ENCODE results near the gene UTRN. TPM values are rescaled to one million over a fixed set of nuclear protein-coding genes. Genes with fewer than 3 reads are reported as not detected.

The UTRN gene
- total RNA-seq = 318 TPM

DNA sequence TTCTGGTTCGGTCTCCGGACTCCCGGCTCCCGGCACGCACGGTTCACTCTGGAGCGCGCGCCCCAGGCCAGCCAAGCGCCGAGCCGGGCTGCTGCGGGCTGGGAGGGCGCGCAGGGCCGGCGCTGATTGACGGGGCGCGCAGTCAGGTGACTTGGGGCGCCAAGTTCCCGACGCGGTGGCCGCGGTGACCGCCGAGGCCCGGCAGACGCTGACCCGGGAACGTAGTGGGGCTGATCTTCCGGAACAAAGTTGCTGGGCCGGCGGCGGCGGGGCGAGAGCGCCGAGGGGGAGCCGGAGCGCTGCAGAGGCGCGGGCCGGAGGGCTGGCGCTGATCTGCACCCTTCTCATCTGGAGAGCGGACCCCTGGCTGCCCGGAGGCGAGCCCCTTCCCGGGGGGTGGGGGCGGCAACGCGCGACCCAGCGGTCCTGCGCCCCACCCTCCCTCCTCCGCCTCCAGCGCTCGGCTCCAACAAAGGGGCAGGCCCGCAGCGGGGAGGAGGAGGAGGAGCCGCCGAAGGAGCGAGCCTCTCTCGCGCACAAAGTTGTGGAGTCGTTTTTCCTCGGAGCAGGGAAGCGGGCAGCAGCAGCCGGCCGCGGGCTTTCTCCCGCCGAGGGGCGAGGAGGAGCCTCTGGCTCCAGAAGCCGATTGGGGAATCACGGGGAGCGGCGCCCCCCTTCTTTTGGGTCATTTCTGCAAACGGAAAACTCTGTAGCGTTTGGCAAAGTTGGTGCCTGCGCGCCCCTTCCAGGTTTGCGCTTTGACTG, at the start of gene UTRN:
Gene UTRN (plus strand): TSS at position 553 of the 765 bp plus-strand sequence. CDS start 6,494 bp downstream, outside the sequence.
- Histone ChIP-seq H3K27me3 (ENCODE audit: insufficient read depth, low read length) (peaks cover 3% of the 10 kb centered on the region), H3K4me3 (ENCODE audit: low read length) (peak within 1 kb of the TSS; percentile 54), H3K4me1 (ENCODE audit: insufficient read depth, low read length) (peaks cover 21% of the 10 kb centered on the region), H3K9me3 (ENCODE audit: low read depth, low read length) (no peaks in the 10 kb centered on the region)

GRCh38 chr6:144244688-144245087, 40.4 kb upstream of the UTRN start:
- Histone ChIP-seq H3K27me3 (ENCODE audit: insufficient read depth, low read length) (peaks cover 3% of the 10 kb centered on the region), H3K4me1 (ENCODE audit: insufficient read depth, low read length) (no peaks in the 10 kb centered on the region), H3K9me3 (ENCODE audit: low read depth, low read length) (peaks cover 10% of the 10 kb centered on the region), H3K4me3 (ENCODE audit: low read length) (no peak overlapping the region)

DNA sequence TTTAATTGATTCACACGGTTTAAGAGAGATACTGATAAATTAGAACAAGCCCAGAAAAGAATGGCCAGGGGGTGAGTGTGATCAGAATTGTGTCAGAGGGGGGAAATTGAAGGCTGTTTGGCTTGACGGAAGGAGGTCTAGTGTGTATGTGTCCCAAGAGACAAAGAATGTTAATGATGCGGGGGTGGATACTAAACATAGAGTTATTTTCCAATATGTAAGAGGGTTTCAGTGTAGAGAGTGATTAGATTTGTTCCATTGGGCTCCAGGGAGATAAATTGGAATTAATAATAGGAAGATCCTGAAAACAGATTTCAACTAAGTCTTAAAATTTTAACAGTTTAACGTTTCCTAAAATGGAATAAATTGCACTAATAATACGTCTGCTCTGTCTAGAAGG, 38.1 kb upstream of the UTRN start:
- peaks cover 10% of the 10 kb centered on the region for H3K9me3 ChIP-seq (ENCODE audit: low read depth, low read length)
- H3K4me1 ChIP-seq (ENCODE audit: insufficient read depth, low read length) = no peaks in the 10 kb centered on the region
- peaks cover 3% of the 10 kb centered on the region for H3K27me3 ChIP-seq (ENCODE audit: insufficient read depth, low read length)
- H3K4me3 ChIP-seq (ENCODE audit: low read length) = no peak overlapping the region

GRCh38 chr6:144248003-144248402, 37.1 kb upstream of the UTRN start:
- Histone ChIP-seq H3K4me1 (ENCODE audit: insufficient read depth, low read length) (no peaks in the 10 kb centered on the region), H3K27me3 (ENCODE audit: insufficient read depth, low read length) (peaks cover 3% of the 10 kb centered on the region), H3K4me3 (ENCODE audit: low read length) (no peak overlapping the region), H3K9me3 (ENCODE audit: low read depth, low read length) (peaks cover 10% of the 10 kb centered on the region)

GRCh38 chr6:144248476-144249301, 36.4 kb upstream of the UTRN start:
- peaks cover 10% of the 10 kb centered on the region for H3K9me3 ChIP-seq (ENCODE audit: low read depth, low read length)

GRCh38 chr6:144250276-144250675, 34.9 kb upstream of the UTRN start:
- Histone ChIP-seq H3K9me3 (ENCODE audit: low read depth, low read length) (peaks cover 10% of the 10 kb centered on the region), H3K27me3 (ENCODE audit: insufficient read depth, low read length) (peaks cover 3% of the 10 kb centered on the region), H3K4me1 (ENCODE audit: insufficient read depth, low read length) (no peaks in the 10 kb centered on the region), H3K4me3 (ENCODE audit: low read length) (no peak overlapping the region)

More at GRCh38 chr6:144248476-144249301, 36.4 kb upstream of the UTRN start:
- Histone ChIP-seq H3K27me3 (ENCODE audit: insufficient read depth, low read length) (peaks cover 3% of the 10 kb centered on the region), H3K4me1 (ENCODE audit: insufficient read depth, low read length) (no peaks in the 10 kb centered on the region), H3K4me3 (ENCODE audit: low read length) (no peak overlapping the region)

DNA sequence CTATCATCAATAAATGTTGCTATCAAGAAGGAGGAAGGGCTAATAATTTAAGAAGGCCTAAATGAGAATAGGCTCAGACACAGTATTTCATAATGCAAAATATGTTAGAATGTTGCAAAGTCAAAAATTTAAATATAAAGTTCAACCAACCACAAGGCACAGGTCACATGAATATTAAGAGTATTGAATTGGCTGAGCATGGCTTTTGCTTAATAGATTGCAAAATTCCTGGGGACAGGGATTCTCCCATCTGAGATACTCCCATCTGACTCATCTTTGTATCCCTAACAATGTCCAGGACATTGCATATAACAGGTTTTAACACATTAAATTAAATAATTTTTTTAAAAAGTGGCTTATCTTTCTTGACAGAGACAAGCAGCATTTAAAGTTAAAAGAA, 32.9 kb upstream of the UTRN start:
- H3K27me3 ChIP-seq (ENCODE audit: insufficient read depth, low read length) = no peaks in the 10 kb centered on the region
- H3K4me3 ChIP-seq (ENCODE audit: low read length) = no peak overlapping the region
- no peaks in the 10 kb centered on the region for H3K9me3 ChIP-seq (ENCODE audit: low read depth, low read length)
- no peaks in the 10 kb centered on the region for H3K4me1 ChIP-seq (ENCODE audit: insufficient read depth, low read length)

GRCh38 chr6:144259986-144260385, 25.1 kb upstream of the UTRN start:
- peaks cover 3% of the 10 kb centered on the region for H3K4me1 ChIP-seq (ENCODE audit: insufficient read depth, low read length)
- H3K9me3 ChIP-seq (ENCODE audit: low read depth, low read length) = no peaks in the 10 kb centered on the region
- H3K4me3 ChIP-seq (ENCODE audit: low read length) = no peak overlapping the region
- H3K27me3 ChIP-seq (ENCODE audit: insufficient read depth, low read length) = no peaks in the 10 kb centered on the region

DNA sequence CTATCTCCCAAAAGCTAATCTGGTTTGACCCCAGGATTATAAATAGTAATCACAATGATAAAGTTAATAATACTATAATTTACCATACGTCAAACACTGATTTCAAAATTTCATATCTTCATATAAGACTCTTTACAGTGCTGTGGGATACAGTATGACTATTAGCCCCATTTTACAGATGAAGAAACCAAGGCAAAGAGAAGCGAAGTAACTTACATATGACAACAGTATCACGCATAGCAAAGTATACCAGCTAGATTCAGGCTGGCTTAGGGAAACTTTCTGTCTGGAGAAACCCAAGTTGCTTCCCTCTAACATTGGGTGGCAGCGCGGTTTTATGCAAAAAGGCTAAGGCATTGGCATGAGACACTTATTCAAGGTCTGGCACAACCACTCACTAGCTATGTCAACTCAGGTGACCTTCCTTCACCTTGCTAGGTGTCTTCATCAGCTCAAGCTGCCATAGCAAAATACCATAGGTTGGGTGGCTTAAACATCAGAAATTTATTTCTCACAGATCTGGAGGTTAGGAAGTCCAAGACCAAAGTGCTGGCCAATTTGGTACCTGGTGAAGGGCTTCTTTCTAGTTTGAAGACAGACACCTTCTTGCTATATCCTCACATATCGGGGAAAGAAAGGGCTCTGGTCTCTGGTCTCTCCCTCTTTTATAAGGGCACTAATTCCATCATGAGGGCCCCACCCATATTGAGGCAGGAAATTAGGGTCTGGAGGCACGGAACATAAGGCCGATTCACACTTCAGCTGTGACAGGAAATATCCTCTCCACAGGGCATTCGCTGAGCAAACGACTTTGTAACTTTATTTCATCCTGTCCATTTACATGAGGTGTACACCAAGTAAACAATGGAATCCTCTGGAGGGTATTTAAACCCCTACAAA, 22.4 kb upstream of the UTRN start:
- H3K27me3 ChIP-seq (ENCODE audit: insufficient read depth, low read length) = no peaks in the 10 kb centered on the region
- no peaks in the 10 kb centered on the region for H3K9me3 ChIP-seq (ENCODE audit: low read depth, low read length)
- no peak overlapping the region for H3K4me3 ChIP-seq (ENCODE audit: low read length)
- peaks cover 9% of the 10 kb centered on the region for H3K4me1 ChIP-seq (ENCODE audit: insufficient read depth, low read length)

DNA sequence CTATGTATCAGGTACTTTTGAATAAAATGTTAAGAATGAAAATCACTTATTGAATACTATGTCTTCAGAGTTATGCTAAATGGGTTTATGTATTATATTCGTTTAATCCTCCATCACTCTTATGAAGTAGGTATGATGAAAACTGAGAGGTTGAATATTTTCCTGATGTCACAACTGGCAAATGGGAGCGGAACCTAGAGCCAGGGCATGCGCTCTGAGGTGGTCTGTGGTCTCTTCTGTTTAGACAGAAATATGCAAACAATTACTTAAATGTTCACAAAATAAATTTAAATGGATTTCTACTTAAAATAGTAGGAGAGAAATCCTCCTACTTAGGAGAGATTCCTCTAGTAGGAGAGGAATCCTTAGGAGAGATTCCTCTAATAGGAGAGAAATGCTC, 21.3 kb upstream of the UTRN start:
- H3K27me3 ChIP-seq (ENCODE audit: insufficient read depth, low read length) = no peaks in the 10 kb centered on the region
- no peak overlapping the region for H3K4me3 ChIP-seq (ENCODE audit: low read length)
- H3K9me3 ChIP-seq (ENCODE audit: low read depth, low read length) = no peaks in the 10 kb centered on the region
- H3K4me1 ChIP-seq (ENCODE audit: insufficient read depth, low read length) = peaks cover 9% of the 10 kb centered on the region

DNA sequence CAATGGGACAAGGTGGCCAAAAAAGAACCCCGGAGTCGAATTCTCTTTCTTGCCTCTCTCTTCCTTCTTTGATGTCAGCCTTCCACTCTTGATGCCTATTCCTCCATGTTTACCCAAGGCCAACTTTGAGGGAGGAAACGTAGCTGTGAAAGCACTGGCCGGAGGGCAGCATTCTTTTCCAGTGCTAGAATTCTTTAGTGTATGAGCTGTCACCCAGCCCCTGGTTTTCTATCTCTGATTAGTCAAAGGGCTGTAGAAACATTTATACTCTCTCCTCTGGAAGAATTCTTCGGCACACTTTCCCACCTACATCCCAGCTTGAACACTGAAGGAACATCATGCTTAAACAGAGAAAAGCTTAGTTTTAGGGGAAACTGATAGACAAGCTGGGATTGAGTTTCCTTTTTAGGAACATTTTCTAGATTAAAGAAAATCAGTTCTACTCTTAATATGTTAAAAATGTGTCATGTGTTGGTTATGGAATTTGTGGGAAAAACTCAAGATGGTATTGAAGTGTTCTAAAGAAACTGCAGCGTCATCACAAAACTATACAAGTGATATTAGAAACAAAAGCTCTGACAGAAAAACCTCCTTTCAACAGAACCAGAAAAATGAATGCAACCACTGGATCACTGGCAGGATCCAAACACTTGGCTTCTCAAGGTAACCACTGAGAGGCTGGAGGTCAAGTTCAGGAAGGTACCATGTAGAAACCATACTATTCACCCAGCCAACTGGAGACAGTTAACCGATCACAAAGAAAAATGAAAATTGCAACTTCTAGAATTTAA, 20.7 kb upstream of the UTRN start:
- Histone ChIP-seq H3K9me3 (ENCODE audit: low read depth, low read length) (no peaks in the 10 kb centered on the region), H3K27me3 (ENCODE audit: insufficient read depth, low read length) (no peaks in the 10 kb centered on the region), H3K4me3 (ENCODE audit: low read length) (no peak overlapping the region), H3K4me1 (ENCODE audit: insufficient read depth, low read length) (peaks cover 9% of the 10 kb centered on the region)

GRCh38 chr6:144265061-144265357, 20.1 kb upstream of the UTRN start:
- H3K4me3 ChIP-seq (ENCODE audit: low read length) = no peak overlapping the region
- H3K4me1 ChIP-seq (ENCODE audit: insufficient read depth, low read length) = peaks cover 9% of the 10 kb centered on the region
- H3K27me3 ChIP-seq (ENCODE audit: insufficient read depth, low read length) = no peaks in the 10 kb centered on the region
- no peaks in the 10 kb centered on the region for H3K9me3 ChIP-seq (ENCODE audit: low read depth, low read length)

GRCh38 chr6:144265390-144265789, 19.7 kb upstream of the UTRN start:
- Histone ChIP-seq H3K4me3 (ENCODE audit: low read length) (no peak overlapping the region), H3K4me1 (ENCODE audit: insufficient read depth, low read length) (peaks cover 9% of the 10 kb centered on the region), H3K9me3 (ENCODE audit: low read depth, low read length) (no peaks in the 10 kb centered on the region), H3K27me3 (ENCODE audit: insufficient read depth, low read length) (no peaks in the 10 kb centered on the region)

GRCh38 chr6:144266091-144266649, 19.0 kb upstream of the UTRN start:
- H3K9me3 ChIP-seq (ENCODE audit: low read depth, low read length) = no peaks in the 10 kb centered on the region
- no peak overlapping the region for H3K4me3 ChIP-seq (ENCODE audit: low read length)
- no peaks in the 10 kb centered on the region for H3K27me3 ChIP-seq (ENCODE audit: insufficient read depth, low read length)
- peaks cover 9% of the 10 kb centered on the region for H3K4me1 ChIP-seq (ENCODE audit: insufficient read depth, low read length)
